ENCODE data around the gene IL4.

GRCh38 chr5:132646583-132647266, 27.1 kb upstream of the IL4 start:
- TF ChIP-seq CTCF (IDR thresholded peaks at IDR 0.05) (no peak), POLR2A (IDR thresholded peaks at IDR 0.05) (no peak)

Measured in right lobe of liver (tissue), 4 donors.